ENCODE results near the gene MYO3B.

Gene MYO3B

GRCh38 chr2:170237572-170238120 lies 59.7 kb downstream of the MYO3B start:
- no peak for DNase-seq

GRCh38 chr2:170238776-170239175 lies 60.8 kb downstream of the MYO3B start:
- DNase-seq = no peak

- no peak for DNase-seq
These were observed 62.7 kb downstream of the MYO3B start for GRCh38 chr2:170240629-170241028.

- DNase-seq = no peak
These were observed 63.8 kb downstream of the MYO3B start for GRCh38 chr2:170241756-170242155.

- DNase-seq = no peak
These were observed 65.3 kb downstream of the MYO3B start for GRCh38 chr2:170243118-170243837.

- no peak for DNase-seq
These were observed 66.0 kb downstream of the MYO3B start for GRCh38 chr2:170243898-170244297.

GRCh38 chr2:170244555-170244954 lies 66.6 kb downstream of the MYO3B start:
- DNase-seq = no peak

GRCh38 chr2:170245312-170245711 lies 67.4 kb downstream of the MYO3B start:
- no peak for DNase-seq

- no peak for DNase-seq
These were observed 69.4 kb downstream of the MYO3B start for GRCh38 chr2:170247333-170247732.

GRCh38 chr2:170247882-170248393 lies 70.0 kb downstream of the MYO3B start:
- DNase-seq = no peak

- DNase-seq = no peak
These were observed 70.8 kb downstream of the MYO3B start for GRCh38 chr2:170248574-170249393.

- no peak for DNase-seq
These were observed 71.8 kb downstream of the MYO3B start for GRCh38 chr2:170249761-170250160.

GRCh38 chr2:170250584-170250983 lies 72.6 kb downstream of the MYO3B start:
- DNase-seq = no peak

GRCh38 chr2:170252414-170252813 lies 74.5 kb downstream of the MYO3B start:
- DNase-seq = no peak

GRCh38 chr2:170253721-170254230 lies 75.8 kb downstream of the MYO3B start:
- DNase-seq = no peak

GRCh38 chr2:170254293-170254732 lies 76.4 kb downstream of the MYO3B start:
- DNase-seq = no peak

- no peak for DNase-seq
These were observed 77.2 kb downstream of the MYO3B start for GRCh38 chr2:170255137-170255536.

GRCh38 chr2:170255971-170256370 lies 78.0 kb downstream of the MYO3B start:
- DNase-seq = no peak

- no peak for DNase-seq
These were observed 80.4 kb downstream of the MYO3B start for GRCh38 chr2:170258382-170258781.

- DNase-seq = no peak
These were observed 82.2 kb downstream of the MYO3B start for GRCh38 chr2:170260188-170260587.

GRCh38 chr2:170261566-170261965 lies 83.6 kb downstream of the MYO3B start:
- DNase-seq = no peak

- DNase-seq = no peak
These were observed 84.4 kb downstream of the MYO3B start for GRCh38 chr2:170262343-170262742.

- DNase-seq = no peak
These were observed 84.9 kb downstream of the MYO3B start for GRCh38 chr2:170262806-170263205.
